Activated T-helper 17 cell treated with anti-CD3 and anti-CD28 coated beads, Interleukin-2, amount 50 U/mL, for 72 hours (primary cell): ENCODE results near the gene MESP1. TPM values are rescaled to one million over a fixed set of nuclear protein-coding genes. Genes with fewer than 3 reads are reported as not detected.
A peak's percentile ranks its signal among the peaks of the same experiment; 100 is the strongest.

Source experiments
- ATAC-seq: fragments of 150-1000 bp; cut with Tn5 transposase; replicated peaks from 2 replicates; pipeline ENCODE4 v1.10.0; 2021; ENCODE audit warnings: mild to moderate bottlenecking, moderate library complexity
- H3K27ac Mint-ChIP-seq: one replicate; pipeline ENCODE4 v1.8.0; 2022; ENCODE audit warnings: mixed read lengths
- H3K27me3 Mint-ChIP-seq: one replicate; pipeline ENCODE4 v1.8.0; 2022; ENCODE audit warnings: mixed read lengths
- H3K36me3 Mint-ChIP-seq: one replicate; pipeline ENCODE4 v1.8.0; 2022; ENCODE audit warnings: low read depth, mild to moderate bottlenecking, mixed read lengths
- H3K4me1 Mint-ChIP-seq: one replicate; pipeline ENCODE4 v1.8.0; 2022; ENCODE audit warnings: mixed read lengths
- H3K4me3 Mint-ChIP-seq: one replicate; pipeline ENCODE4 v1.8.0; 2022; ENCODE audit warnings: mild to moderate bottlenecking, mixed read lengths
- H3K9me3 Mint-ChIP-seq: one replicate; pipeline ENCODE4 v1.8.0; 2022; ENCODE audit warnings: mixed read lengths
- total RNA-seq, 2 donors: library from RNA; stranded (reverse); gene quantifications; one replicate each; pipeline ENCODE4 v1.2.3, GENCODE V29; 2022

Gene MESP1
- total RNA-seq, 2 donors from 2014 or later = 2.1 to 3.7 TPM

DNA sequence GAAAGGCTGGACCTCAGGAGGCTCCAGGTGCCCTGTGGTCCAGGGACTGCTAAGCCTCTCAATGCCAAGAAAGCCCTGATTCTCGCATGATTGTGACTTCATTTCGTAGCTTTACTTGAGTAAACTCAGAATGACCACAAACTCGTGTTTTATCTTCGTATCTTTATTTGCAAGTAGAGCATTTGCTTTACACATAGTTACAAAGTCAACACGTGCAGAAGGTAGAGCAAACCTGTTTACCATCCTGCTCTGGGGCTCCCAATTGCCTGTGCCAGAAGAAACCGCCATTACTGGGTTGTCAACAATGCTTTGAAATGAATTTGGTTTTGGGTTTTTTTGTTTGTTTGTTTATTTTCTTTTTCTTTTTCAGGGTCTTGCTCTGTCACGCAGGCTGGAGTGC is 5.8 kb upstream of the MESP1 start:
- no peaks in the 10 kb centered on the region for H3K36me3 Mint-ChIP-seq
- no peak for ATAC-seq
- no peaks in the 10 kb centered on the region for H3K4me1 Mint-ChIP-seq
- H3K9me3 Mint-ChIP-seq = no peaks in the 10 kb centered on the region
- no peak overlapping the region for H3K4me3 Mint-ChIP-seq
- peaks cover 4% of the 10 kb centered on the region for H3K27me3 Mint-ChIP-seq
- H3K27ac Mint-ChIP-seq = no peak overlapping the region

- H3K4me1 Mint-ChIP-seq = no peaks in the 10 kb centered on the region
- H3K27ac Mint-ChIP-seq = no peak overlapping the region
- H3K4me3 Mint-ChIP-seq = no peak overlapping the region
- no peak for ATAC-seq
- H3K27me3 Mint-ChIP-seq = peaks cover 4% of the 10 kb centered on the region
- no peaks in the 10 kb centered on the region for H3K36me3 Mint-ChIP-seq
- H3K9me3 Mint-ChIP-seq = no peaks in the 10 kb centered on the region
Measured at GRCh38 chr15:89755701-89756100, 4.7 kb upstream of the MESP1 start.

DNA sequence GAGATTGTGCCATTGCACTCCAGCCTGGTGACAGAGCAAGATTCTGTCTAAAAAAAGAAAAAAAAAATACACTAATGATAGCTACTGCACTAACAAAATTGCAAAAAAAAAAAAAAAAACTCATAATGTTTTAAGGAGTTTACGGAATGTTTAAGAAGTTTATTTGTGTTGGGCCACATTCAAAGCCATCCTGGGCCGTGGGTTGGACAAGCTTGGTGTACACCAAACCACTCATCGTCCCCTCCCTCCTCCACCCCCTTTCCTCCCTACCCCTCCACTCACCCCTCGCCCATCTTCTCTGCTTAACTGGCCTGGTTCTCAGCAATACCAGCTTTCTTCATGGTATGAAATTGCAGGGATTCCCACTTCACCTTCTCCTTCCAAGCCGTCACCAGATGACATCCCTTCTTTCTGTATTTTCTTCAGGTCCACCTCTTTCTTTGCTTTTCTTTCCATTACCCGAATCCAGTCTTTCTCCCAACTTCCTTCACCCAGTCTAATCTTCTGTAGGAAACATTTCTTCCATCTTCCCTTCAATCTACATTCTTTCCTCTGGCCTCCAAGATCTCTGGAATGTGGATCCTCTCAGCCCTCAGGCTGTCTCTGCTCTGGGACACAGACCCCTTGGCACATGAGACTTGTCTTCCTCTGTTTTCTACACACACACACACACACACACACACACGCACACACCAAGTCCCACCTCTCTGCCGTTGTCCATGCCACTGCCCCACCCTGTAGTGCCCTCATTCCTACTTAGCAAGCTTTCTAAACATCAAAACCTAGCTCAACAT is 3.5 kb upstream of the MESP1 start:
- Mint-ChIP-seq H3K4me3 (no peak overlapping the region), H3K9me3 (no peaks in the 10 kb centered on the region), H3K27me3 (peaks cover 4% of the 10 kb centered on the region), H3K36me3 (no peaks in the 10 kb centered on the region), H3K27ac (no peak overlapping the region), H3K4me1 (no peaks in the 10 kb centered on the region)
- ATAC-seq = no peak

DNA sequence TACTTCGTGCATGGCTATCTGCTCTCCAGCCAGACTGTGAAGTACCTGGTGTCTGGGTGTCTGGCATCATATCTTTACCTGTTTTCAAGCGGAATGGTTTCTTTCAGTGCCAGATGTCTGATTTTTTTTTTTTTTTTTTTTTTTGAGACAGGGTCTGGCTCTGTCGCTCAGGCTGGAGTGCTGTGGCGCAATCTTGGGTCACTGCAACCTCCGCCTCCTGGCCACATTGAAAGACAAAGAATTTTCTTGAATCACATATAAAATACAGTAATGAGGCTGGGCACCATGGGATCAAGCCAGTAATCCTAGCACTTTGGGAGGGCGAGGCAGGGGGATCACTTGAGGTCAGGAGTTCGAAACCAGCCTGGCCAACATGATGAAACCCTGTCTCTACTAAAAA is 2.8 kb upstream of the MESP1 start:
- Mint-ChIP-seq H3K36me3 (no peaks in the 10 kb centered on the region), H3K9me3 (no peaks in the 10 kb centered on the region), H3K4me3 (no peak overlapping the region), H3K27ac (no peak overlapping the region), H3K4me1 (no peaks in the 10 kb centered on the region), H3K27me3 (peaks cover 4% of the 10 kb centered on the region)
- no peak for ATAC-seq

DNA sequence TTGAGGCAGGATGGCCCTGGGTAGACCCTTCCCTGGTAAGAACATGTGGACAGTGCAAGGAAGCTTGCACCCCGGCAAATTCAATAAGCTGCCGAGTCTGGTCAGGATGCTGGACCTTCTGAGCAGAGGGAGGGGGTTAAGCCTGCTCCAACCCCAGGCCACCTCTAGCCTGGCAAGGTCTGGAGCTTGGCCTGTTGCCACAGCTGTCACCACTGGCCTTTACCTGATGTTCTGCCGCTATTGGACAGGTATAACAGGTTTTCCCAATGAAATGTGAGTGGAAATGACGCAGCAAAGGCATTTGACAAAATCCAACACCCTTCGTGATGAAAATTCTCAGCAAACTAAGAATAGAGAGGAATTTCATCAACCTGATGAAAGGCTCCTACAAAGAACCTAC is 699 bp upstream of the MESP1 start:
- H3K4me1 Mint-ChIP-seq = no peaks in the 10 kb centered on the region
- ATAC-seq = no peak
- no peaks in the 10 kb centered on the region for H3K36me3 Mint-ChIP-seq
- H3K27me3 Mint-ChIP-seq = peaks cover 4% of the 10 kb centered on the region
- no peaks in the 10 kb centered on the region for H3K9me3 Mint-ChIP-seq
- H3K27ac Mint-ChIP-seq = no peak overlapping the region
- H3K4me3 Mint-ChIP-seq = peak overlapping the region; percentile 17

DNA sequence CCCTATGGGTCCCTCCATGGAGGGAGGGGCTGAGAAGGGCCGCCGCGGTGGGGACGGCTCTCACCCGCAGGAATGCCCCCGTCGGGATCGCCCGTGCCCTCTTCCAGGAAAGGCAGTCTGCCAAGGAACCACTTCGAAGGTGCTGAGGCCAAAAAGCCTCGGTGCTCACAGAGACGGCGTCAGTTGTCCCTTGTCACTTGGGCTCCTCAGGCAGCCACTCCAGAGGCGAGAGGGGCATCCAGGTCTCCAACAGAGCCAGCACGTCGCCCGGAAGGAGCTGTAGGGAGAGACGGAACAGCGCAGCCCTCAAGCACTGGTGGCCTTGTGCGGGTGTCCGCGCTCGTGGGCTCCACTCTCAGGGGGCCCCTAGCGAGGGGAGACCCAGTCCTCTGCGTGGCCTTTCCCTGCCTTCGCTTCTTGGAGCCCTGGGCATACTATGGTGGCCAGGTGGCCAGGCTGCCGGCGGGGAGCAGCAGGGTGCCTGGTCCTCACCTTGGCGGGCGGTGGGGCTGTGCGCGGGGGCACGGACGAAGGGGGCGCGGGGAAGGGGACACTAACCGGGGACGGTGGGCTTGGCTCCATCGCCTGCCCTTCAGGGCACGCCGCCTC is 994 bp downstream of the MESP1 start:
- Mint-ChIP-seq H3K4me3 (peak overlapping the region; percentile 78), H3K9me3 (no peaks in the 10 kb centered on the region), H3K4me1 (no peaks in the 10 kb centered on the region), H3K36me3 (no peaks in the 10 kb centered on the region), H3K27me3 (peaks cover 4% of the 10 kb centered on the region), H3K27ac (peak overlapping the region; percentile 74)
- peak; percentile 3 for ATAC-seq

DNA sequence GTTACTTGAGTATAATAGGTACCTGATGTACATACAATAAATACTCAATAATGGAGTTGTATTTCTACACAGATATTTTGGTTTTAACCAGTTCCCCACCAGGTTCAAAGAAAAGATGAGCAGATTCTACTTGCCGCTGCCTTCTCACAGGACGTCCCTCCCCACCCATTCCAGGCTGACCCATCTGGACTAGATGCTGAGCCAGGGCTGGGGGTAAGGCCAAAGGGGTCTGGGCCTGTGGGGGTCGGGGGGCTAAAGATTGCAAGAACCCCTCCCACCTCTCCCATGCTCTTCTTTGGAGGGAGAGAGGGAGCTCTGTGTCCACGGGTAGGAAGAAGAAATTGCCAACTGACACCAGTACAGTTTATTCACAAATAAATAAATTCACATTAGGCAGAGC is 1.5 kb downstream of the MESP1 start:
- no peak for ATAC-seq
- Mint-ChIP-seq H3K4me1 (no peaks in the 10 kb centered on the region), H3K9me3 (no peaks in the 10 kb centered on the region), H3K36me3 (no peaks in the 10 kb centered on the region), H3K4me3 (peak overlapping the region; percentile 78), H3K27me3 (peaks cover 4% of the 10 kb centered on the region), H3K27ac (peak overlapping the region; percentile 74)

DNA sequence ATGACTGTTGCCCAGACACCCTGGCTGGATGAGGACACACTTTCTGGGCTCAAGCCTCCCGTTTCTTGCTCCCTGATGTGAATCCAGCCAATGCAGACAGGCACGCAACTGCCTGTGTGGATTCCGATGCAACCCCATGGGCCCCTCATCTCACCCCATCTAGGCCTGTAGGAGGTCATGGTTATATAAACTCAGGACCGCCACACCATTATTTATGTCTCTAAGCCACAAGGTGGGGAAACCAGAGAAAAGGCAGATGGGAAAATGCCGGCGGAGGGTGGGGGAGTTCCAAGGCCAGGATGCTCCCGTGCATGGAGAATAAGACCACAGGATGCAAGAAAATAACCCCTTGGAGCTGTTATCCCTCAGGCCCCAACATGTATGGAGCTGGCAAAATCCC is 2.0 kb downstream of the MESP1 start:
- Mint-ChIP-seq H3K27ac (no peak overlapping the region), H3K9me3 (no peaks in the 10 kb centered on the region), H3K27me3 (peaks cover 4% of the 10 kb centered on the region), H3K4me1 (no peaks in the 10 kb centered on the region), H3K36me3 (no peaks in the 10 kb centered on the region), H3K4me3 (peak overlapping the region; percentile 78)
- no peak for ATAC-seq

GRCh38 chr15:89747708-89748682 is 3.1 kb downstream of the MESP1 start:
- no peak for ATAC-seq
- Mint-ChIP-seq H3K4me3 (no peak overlapping the region), H3K27ac (no peak overlapping the region), H3K27me3 (peaks cover 4% of the 10 kb centered on the region), H3K36me3 (no peaks in the 10 kb centered on the region), H3K9me3 (no peaks in the 10 kb centered on the region), H3K4me1 (no peaks in the 10 kb centered on the region)

- Mint-ChIP-seq H3K27ac (no peak overlapping the region), H3K9me3 (no peaks in the 10 kb centered on the region), H3K36me3 (no peaks in the 10 kb centered on the region), H3K27me3 (no peaks in the 10 kb centered on the region), H3K4me3 (no peak overlapping the region), H3K4me1 (no peaks in the 10 kb centered on the region)
- no peak for ATAC-seq
Measured at GRCh38 chr15:89746386-89746780, 4.7 kb downstream of the MESP1 start.

DNA sequence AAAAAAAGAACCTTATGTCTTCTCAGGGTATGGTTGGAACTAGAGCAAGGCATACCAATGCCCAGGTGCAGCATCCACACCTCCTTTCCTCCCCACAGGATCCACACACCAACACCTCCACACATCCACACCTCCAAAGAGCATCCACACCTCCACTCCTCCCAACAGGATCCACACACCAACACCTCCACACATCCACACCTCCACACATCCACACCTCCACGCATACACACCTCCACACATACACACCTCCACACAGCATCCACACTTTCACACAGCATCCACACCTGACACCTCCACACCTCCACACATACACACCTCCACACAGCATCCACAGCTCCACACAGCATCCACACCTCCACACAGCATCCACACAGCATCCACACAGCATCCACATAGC is 5.3 kb downstream of the MESP1 start:
- ATAC-seq = no peak
- no peaks in the 10 kb centered on the region for H3K9me3 Mint-ChIP-seq
- no peak overlapping the region for H3K27ac Mint-ChIP-seq
- H3K4me1 Mint-ChIP-seq = no peaks in the 10 kb centered on the region
- no peaks in the 10 kb centered on the region for H3K36me3 Mint-ChIP-seq
- no peaks in the 10 kb centered on the region for H3K27me3 Mint-ChIP-seq
- no peak overlapping the region for H3K4me3 Mint-ChIP-seq

- no peaks in the 10 kb centered on the region for H3K36me3 Mint-ChIP-seq
- H3K27ac Mint-ChIP-seq = no peak overlapping the region
- H3K27me3 Mint-ChIP-seq = no peaks in the 10 kb centered on the region
- no peaks in the 10 kb centered on the region for H3K4me1 Mint-ChIP-seq
- H3K4me3 Mint-ChIP-seq = no peak overlapping the region
- H3K9me3 Mint-ChIP-seq = no peaks in the 10 kb centered on the region
- ATAC-seq = no peak
Measured at GRCh38 chr15:89745131-89745530, 5.9 kb downstream of the MESP1 start.

- ATAC-seq = no peak
- Mint-ChIP-seq H3K9me3 (no peaks in the 10 kb centered on the region), H3K4me1 (no peaks in the 10 kb centered on the region), H3K4me3 (no peak overlapping the region), H3K27me3 (no peaks in the 10 kb centered on the region), H3K27ac (no peak overlapping the region), H3K36me3 (no peaks in the 10 kb centered on the region)
Measured at GRCh38 chr15:89743594-89743993, 7.5 kb downstream of the MESP1 start.

- Mint-ChIP-seq H3K27me3 (no peaks in the 10 kb centered on the region), H3K4me1 (no peaks in the 10 kb centered on the region), H3K36me3 (no peaks in the 10 kb centered on the region), H3K4me3 (no peak overlapping the region), H3K27ac (peak overlapping the region; percentile 17), H3K9me3 (no peaks in the 10 kb centered on the region)
- ATAC-seq = no peak
Measured at GRCh38 chr15:89743011-89743410, 8.0 kb downstream of the MESP1 start.
